ENCODE measurements around the gene PAQR9.

The PAQR9 gene

DNA sequence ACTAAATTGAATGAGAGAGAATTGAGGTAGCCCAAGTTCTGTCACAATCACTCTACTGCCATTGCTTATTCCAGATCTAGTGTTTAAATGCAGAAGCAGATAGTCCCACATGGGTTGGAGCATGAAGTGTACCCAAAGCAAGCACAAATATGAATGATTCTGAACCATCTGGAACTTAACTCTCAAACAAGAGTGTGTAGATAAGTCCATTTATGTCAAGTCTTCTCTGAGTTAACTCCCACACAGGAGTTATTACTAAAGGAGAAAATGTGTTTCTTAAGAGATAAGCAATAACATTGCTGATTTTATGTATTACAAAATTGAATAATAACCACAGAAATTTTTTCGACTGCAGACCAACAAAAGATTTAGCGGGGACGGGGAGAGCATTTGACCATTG is 33.6 kb downstream of the PAQR9 start:
- Histone ChIP-seq H3K4me3 (ENCODE audit: low read depth in 1 of 2, low read length in 1 of 2) (no peak overlapping the region), H3K36me3 (no peaks in the 10 kb centered on the region), H3K9me3 (no peaks in the 10 kb centered on the region), H3K27ac (no peak overlapping the region), H3K4me1 (ENCODE audit: control insufficient read depth in 1 of 2, insufficient read depth in 1 of 2, low read depth in 1 of 2, low read length in 1 of 2) (no peaks in the 10 kb centered on the region), H3K27me3 (no peaks in the 10 kb centered on the region)
- TF ChIP-seq, protein P1, sequence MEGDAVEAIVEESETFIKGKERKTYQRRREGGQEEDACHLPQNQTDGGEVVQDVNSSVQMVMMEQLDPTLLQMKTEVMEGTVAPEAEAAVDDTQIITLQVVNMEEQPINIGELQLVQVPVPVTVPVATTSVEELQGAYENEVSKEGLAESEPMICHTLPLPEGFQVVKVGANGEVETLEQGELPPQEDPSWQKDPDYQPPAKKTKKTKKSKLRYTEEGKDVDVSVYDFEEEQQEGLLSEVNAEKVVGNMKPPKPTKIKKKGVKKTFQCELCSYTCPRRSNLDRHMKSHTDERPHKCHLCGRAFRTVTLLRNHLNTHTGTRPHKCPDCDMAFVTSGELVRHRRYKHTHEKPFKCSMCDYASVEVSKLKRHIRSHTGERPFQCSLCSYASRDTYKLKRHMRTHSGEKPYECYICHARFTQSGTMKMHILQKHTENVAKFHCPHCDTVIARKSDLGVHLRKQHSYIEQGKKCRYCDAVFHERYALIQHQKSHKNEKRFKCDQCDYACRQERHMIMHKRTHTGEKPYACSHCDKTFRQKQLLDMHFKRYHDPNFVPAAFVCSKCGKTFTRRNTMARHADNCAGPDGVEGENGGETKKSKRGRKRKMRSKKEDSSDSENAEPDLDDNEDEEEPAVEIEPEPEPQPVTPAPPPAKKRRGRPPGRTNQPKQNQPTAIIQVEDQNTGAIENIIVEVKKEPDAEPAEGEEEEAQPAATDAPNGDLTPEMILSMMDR (IDR thresholded peaks at IDR 0.05), result no peak

DNA sequence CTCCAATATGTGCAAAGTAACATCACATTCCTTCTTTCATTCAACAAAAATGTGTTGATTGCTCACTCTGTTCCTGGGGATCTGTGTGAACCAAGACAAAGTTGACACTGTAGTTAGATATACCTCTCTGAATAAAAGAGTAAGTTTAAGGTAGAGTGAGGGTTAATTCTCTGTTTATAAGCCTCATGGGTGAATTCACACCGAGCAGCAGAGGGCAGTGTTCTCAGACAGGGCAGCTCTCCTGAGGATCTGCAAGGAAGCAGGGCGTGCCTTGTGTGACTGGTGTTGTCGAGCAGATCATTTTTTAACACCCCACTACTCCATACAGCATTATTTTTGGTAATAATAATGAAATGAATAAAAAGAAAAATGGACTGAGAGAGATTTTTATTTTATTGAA is 34.4 kb downstream of the PAQR9 start:
- Histone ChIP-seq H3K4me3 (ENCODE audit: low read depth in 1 of 2, low read length in 1 of 2) (no peak overlapping the region), H3K27ac (no peak overlapping the region), H3K36me3 (no peaks in the 10 kb centered on the region), H3K27me3 (no peaks in the 10 kb centered on the region), H3K9me3 (no peaks in the 10 kb centered on the region), H3K4me1 (ENCODE audit: control insufficient read depth in 1 of 2, insufficient read depth in 1 of 2, low read depth in 1 of 2, low read length in 1 of 2) (no peaks in the 10 kb centered on the region)
- TF ChIP-seq, protein P1 (IDR thresholded peaks at IDR 0.05), result no peak

DNA sequence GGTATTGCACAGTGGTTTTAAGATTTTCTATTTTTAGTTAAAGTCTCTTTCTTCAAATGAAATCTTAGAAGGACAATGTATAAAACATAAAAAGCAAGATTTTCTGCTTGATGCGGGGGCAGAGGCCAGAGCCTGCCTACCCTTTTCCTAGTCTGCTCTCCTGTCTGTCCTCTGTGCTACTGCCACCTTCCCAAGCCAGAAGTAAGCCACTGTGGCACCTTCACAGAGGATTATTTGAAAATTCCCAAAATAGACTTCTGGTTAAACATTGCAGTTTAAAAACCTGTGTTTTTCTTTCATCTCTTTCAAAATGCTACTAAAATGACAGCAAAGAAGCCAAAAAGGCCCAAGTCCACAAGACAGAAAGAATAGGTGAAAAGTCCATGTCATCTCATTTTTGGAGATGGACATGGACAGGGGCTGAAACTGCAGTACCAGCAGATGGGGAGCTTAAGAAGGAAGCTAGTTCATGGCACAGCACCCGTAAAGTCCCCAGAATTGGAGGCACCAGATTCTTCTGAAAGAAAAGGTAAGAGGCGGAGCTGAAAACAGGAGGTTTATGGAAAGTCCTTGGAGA is 37.0 kb downstream of the PAQR9 start:
- H3K27ac ChIP-seq, result no peak overlapping the region
- H3K4me3 ChIP-seq (ENCODE audit: low read depth in 1 of 2, low read length in 1 of 2), result no peak overlapping the region
- no peaks in the 10 kb centered on the region for H3K27me3 ChIP-seq
- TF ChIP-seq, protein P1 (IDR thresholded peaks at IDR 0.05), result no peak
- no peaks in the 10 kb centered on the region for H3K36me3 ChIP-seq
- no peaks in the 10 kb centered on the region for H3K4me1 ChIP-seq (ENCODE audit: control insufficient read depth in 1 of 2, insufficient read depth in 1 of 2, low read depth in 1 of 2, low read length in 1 of 2)
- no peaks in the 10 kb centered on the region for H3K9me3 ChIP-seq

DNA sequence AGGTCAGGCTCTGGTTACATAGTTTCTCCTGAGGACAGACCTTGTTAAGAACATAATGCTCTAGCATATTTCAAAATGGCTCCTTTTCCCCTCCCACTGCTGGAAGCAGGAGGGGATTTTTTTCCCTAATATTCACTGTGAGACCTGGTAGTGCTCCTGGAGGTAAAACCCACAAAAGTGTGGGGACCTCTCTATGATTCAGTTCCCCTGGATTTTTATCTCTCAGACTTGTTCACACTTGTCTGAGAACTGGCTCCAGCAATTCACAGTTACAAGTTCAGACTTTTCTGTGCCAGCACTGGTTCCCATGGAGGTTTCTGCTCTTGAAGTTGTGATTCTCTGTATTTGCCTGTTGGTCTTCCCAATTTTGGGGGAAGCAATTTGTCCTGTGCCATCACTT is 38.3 kb downstream of the PAQR9 start:
- Histone ChIP-seq H3K9me3 (no peaks in the 10 kb centered on the region), H3K4me3 (ENCODE audit: low read depth in 1 of 2, low read length in 1 of 2) (no peak overlapping the region), H3K27ac (no peak overlapping the region), H3K27me3 (no peaks in the 10 kb centered on the region), H3K4me1 (ENCODE audit: control insufficient read depth in 1 of 2, insufficient read depth in 1 of 2, low read depth in 1 of 2, low read length in 1 of 2) (no peaks in the 10 kb centered on the region), H3K36me3 (no peaks in the 10 kb centered on the region)
- TF ChIP-seq, protein P1 (IDR thresholded peaks at IDR 0.05), result no peak

DNA sequence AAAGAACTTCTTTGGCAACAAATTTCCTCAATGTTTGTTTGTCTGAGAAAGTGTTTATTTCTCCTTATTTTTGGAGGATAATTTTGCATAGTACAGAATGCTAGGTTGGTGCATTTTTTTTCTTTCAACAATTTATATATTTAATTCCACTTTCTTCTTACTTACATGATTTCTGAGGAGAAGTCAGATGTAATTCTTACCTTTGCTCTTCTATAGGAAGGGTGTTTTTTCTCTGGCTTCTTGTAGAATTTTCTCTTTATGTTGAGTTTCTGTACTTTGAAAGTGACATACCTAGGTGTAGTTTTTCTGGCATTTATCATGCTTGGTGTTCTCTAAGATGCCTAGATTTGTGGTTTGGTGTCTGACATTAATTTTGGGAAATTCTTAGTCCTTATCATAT is 39.8 kb downstream of the PAQR9 start:
- TF ChIP-seq, protein P1 (IDR thresholded peaks at IDR 0.05), result no peak
- Histone ChIP-seq H3K9me3 (no peaks in the 10 kb centered on the region), H3K4me3 (ENCODE audit: low read depth in 1 of 2, low read length in 1 of 2) (no peak overlapping the region), H3K27ac (no peak overlapping the region), H3K36me3 (no peaks in the 10 kb centered on the region), H3K27me3 (no peaks in the 10 kb centered on the region), H3K4me1 (ENCODE audit: control insufficient read depth in 1 of 2, insufficient read depth in 1 of 2, low read depth in 1 of 2, low read length in 1 of 2) (no peaks in the 10 kb centered on the region)

DNA sequence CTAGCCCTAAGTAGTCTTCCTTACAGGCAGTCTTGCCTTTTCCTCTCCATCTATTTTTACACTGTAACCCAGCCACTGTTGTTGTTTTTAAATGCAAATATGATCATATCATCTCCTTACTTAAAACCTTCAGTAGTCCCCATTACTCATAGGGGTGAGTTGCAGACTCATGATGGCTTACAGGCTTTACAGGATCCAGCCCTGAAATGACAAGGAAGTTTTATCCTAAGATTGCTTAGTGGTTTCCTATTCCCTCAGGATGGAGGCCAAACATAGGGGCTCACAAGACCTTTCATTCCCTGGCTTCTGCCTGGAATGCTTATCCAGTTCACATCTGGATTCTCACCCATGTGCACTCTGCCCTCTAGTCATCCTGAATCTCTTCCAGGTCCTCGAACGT is 46.9 kb downstream of the PAQR9 start:
- Histone ChIP-seq H3K4me3 (ENCODE audit: low read depth in 1 of 2, low read length in 1 of 2) (no peak overlapping the region), H3K4me1 (ENCODE audit: control insufficient read depth in 1 of 2, insufficient read depth in 1 of 2, low read depth in 1 of 2, low read length in 1 of 2) (no peaks in the 10 kb centered on the region), H3K36me3 (no peaks in the 10 kb centered on the region), H3K27me3 (no peaks in the 10 kb centered on the region), H3K27ac (no peak overlapping the region), H3K9me3 (no peaks in the 10 kb centered on the region)
- TF ChIP-seq, protein P1 (IDR thresholded peaks at IDR 0.05), result no peak

Data from neutrophil (primary cell).